Measurements from ENCODE around the gene RPL36. TPM values are rescaled to one million over a fixed set of nuclear protein-coding genes. Genes with fewer than 3 reads are reported as not detected.

The RPL36 gene
- total RNA-seq, 1 donor from 2014 or later, result 1,717 TPM

DNA sequence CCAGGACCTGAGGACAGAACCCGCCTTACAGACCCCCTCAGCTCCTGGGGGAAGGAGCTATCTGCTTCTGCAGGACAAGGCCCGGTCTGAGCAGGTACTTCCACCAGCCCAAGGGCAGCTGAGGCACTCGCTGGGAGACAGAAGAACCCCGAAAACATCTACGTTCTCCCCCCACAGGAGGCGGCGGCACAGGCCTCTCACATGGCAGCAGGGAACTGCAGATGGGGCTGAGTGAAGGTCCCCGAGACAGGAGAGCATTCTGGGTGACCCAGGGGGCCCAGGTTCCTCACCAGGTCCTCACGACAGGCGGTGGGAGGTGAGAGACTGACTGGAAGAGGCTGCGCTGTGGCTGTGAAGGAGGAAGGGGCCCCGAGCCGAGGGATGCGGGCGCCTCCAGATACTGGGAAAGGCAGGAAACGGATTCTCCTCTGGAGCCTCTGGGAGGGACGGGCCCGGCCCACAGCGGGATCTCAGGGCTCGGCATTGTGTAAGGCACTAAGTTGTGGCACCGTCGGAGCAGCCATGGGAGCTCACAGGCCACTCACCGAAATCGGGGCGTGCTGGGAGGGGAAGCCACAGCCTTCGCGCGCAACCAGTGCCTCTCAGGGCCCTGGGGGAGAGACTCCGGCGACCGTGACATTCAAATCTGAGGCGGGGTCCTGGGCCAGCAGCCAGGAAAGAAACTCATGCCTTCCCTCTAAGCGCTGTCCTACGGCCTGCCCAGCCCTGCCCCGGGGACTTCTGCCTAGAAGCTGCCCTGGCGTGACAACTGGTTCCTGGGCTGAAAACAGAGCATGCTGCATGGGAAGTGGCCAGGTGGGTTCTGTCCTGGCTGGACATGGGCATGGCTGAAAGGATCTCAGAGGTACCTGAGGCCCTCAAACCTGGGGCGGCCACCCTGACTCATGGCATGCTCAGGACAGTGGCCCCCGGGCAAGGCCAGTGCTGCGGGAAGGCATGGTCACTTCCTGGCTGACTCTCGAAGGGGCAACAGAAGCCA is 14.0 kb downstream of the RPL36 start:
- H3K27me3 ChIP-seq (ENCODE audit: control insufficient read depth, insufficient read depth, low read length), result no peaks in the 10 kb centered on the region
- TF ChIP-seq, protein P1, sequence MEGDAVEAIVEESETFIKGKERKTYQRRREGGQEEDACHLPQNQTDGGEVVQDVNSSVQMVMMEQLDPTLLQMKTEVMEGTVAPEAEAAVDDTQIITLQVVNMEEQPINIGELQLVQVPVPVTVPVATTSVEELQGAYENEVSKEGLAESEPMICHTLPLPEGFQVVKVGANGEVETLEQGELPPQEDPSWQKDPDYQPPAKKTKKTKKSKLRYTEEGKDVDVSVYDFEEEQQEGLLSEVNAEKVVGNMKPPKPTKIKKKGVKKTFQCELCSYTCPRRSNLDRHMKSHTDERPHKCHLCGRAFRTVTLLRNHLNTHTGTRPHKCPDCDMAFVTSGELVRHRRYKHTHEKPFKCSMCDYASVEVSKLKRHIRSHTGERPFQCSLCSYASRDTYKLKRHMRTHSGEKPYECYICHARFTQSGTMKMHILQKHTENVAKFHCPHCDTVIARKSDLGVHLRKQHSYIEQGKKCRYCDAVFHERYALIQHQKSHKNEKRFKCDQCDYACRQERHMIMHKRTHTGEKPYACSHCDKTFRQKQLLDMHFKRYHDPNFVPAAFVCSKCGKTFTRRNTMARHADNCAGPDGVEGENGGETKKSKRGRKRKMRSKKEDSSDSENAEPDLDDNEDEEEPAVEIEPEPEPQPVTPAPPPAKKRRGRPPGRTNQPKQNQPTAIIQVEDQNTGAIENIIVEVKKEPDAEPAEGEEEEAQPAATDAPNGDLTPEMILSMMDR (IDR thresholded peaks at IDR 0.05; ENCODE audit: insufficient read depth, low read length, poor library complexity, severe bottlenecking), result no peak
- DNase-seq (ENCODE audit: low read depth), result no peak
- peaks cover 7% of the 10 kb centered on the region for H3K36me3 ChIP-seq (ENCODE audit: control insufficient read depth, insufficient read depth, low read length)
- H3K4me3 ChIP-seq (ENCODE audit: low read depth, low read length), result no peak overlapping the region

DNA sequence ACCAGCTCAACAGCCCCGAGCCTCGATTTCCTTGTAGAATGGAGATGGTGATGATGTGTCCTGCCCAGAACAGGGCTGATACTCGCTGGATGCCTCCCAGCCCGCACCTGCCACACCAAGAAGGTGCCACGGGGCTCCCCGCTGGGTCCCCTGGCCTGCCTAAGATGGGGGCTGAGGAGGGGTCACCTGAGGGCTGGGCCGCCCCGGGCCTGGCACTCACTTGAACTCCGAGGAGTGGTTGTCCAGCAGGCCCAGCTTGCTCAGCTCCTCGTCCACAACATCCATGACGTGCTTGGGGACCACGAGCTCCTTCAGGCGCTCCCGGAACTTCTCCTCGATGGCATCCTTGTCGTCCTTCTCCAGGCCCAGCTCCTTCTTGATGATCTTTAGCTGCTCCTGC is 15.5 kb downstream of the RPL36 start:
- TF ChIP-seq, protein P1 (IDR thresholded peaks at IDR 0.05; ENCODE audit: insufficient read depth, low read length, poor library complexity, severe bottlenecking), result no peak
- no peaks in the 10 kb centered on the region for H3K27me3 ChIP-seq (ENCODE audit: control insufficient read depth, insufficient read depth, low read length)
- no peak overlapping the region for H3K4me3 ChIP-seq (ENCODE audit: low read depth, low read length)
- H3K36me3 ChIP-seq (ENCODE audit: control insufficient read depth, insufficient read depth, low read length), result peaks cover 7% of the 10 kb centered on the region
- DNase-seq (ENCODE audit: low read depth), result no peak

DNA sequence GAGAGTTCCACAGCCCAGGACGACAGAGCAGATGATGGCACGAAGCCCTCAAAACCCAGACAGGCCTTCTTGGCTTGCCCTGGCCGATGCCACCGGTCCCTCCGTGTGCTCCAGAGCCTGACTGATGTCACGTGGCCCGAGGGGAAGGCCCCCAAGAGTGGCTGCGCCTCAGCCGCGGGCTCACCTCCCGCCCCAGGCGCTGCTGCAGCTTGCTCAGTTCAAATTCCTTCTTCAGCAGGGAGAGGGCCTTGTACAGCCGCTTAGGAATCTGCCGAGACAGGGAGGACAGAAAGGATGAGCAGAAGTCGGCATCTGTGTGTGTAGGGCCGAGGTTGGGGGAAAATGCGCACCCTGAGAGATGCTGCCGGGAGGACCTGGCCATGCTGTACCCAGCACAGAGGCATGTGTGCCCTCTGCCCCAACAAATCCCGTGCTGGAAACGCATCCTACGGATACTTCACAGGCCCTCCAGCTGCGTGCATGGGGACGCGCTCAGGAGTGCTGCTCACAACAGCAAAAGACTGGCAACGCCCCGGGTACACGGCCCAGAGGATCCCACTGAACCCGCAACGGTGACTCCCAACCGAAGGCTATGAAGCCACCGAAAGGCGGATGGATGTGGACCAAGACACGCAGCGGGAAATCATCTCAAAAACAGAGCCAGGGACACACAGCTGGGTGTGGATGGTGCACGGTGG is 16.9 kb downstream of the RPL36 start:
- Histone ChIP-seq H3K27me3 (ENCODE audit: control insufficient read depth, insufficient read depth, low read length) (no peaks in the 10 kb centered on the region), H3K4me3 (ENCODE audit: low read depth, low read length) (no peak overlapping the region), H3K36me3 (ENCODE audit: control insufficient read depth, insufficient read depth, low read length) (peaks cover 4% of the 10 kb centered on the region)
- TF ChIP-seq, protein P1 (IDR thresholded peaks at IDR 0.05; ENCODE audit: insufficient read depth, low read length, poor library complexity, severe bottlenecking), result no peak
- DNase-seq (ENCODE audit: low read depth), result no peak

DNA sequence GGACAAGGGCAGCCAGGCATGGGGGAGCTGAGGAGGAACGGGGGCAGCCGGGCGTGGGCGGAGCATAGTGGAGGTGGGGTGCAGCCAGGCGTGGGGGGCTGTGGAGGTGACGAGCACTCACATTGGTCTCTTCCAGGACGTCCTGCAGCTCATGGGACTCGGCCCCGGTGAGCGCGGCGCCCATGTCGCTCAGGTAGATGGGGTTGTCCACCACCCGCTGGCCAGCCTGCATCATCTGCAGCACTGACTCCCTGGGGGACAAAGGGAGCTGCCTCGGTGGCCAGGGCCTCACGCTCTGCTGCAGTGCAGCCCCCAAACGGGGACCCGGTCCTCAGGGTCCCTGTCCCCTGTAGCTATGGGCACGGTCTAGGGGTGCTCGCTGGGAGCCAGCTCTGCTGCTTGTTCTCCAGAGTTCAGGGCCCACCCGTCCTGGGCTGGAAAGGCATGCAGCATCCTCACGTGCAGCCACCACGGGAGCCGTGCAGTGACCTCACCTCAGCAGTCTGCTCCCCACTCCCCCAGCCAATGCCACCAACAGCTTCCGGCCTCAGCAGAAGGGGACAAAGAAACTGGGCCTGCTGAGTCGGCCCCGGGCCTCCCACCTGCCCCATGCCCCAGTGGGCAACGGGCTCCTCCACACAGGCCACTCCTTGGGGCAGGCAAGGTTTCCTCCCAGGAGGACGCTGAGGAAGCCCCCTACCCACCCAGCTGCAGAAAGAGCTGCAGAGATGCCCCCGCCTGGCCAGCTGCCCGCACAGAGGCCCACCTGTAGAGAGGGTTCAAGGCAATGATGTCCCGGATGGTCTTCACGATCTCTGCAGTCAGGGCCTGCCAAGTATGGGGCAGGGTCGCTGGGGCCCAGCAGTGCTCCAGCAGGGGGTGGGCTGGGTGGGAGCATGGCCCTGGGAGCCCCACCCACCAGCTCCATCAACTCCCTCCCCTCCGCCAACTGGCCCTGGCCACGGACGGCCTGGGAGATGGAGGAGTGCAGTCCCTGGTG is 17.8 kb downstream of the RPL36 start:
- TF ChIP-seq, protein P1 (IDR thresholded peaks at IDR 0.05; ENCODE audit: insufficient read depth, low read length, poor library complexity, severe bottlenecking), result no peak
- no peak overlapping the region for H3K4me3 ChIP-seq (ENCODE audit: low read depth, low read length)
- H3K27me3 ChIP-seq (ENCODE audit: control insufficient read depth, insufficient read depth, low read length), result no peaks in the 10 kb centered on the region
- peaks cover 4% of the 10 kb centered on the region for H3K36me3 ChIP-seq (ENCODE audit: control insufficient read depth, insufficient read depth, low read length)
- no peak for DNase-seq (ENCODE audit: low read depth)

DNA sequence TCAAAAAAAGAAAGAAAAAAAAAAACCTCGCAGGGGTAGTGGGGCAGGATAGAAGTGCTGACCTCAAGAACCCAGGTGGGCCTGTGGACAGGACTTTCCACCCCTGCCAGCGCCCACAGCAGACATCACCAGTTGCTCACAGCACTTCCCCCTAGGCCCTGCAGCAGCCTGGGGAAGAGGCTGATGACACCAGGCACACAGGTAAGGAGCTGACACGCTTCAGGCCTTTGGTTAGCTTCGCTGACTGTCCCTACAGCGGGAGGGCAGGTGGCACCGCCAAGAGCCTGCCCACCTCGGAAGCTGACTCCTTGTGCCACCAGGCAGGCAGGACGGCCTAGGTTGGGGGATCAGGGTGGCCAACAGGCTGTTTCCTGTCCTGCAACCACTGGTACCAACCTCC is 20.9 kb downstream of the RPL36 start:
- no peak for DNase-seq (ENCODE audit: low read depth)
- H3K36me3 ChIP-seq (ENCODE audit: control insufficient read depth, insufficient read depth, low read length), result no peaks in the 10 kb centered on the region

More for the DNA sequence above, 20.9 kb downstream of the RPL36 start:
- Histone ChIP-seq H3K27me3 (ENCODE audit: control insufficient read depth, insufficient read depth, low read length) (no peaks in the 10 kb centered on the region), H3K4me3 (ENCODE audit: low read depth, low read length) (no peak overlapping the region)
- TF ChIP-seq, protein P1 (IDR thresholded peaks at IDR 0.05; ENCODE audit: insufficient read depth, low read length, poor library complexity, severe bottlenecking), result no peak

Measured in kidney epithelial cell (primary cell).